Stimulated activated CD4-positive, alpha-beta T cell treated with anti-CD3 and anti-CD28 coated beads, Interleukin-1b, Interleukin-23, amount 100 ng/mL, for 48 hours (primary cell): ENCODE results near the gene FOXO1.

Experiments
- DNase-seq: peaks from one replicate; pipeline ENCODE4 v3.0.0-alpha.2; 2020

The FOXO1 gene

GRCh38 chr13:40604135-40604534 is 62.3 kb downstream of the FOXO1 start:
- DNase-seq, result no peak

- peak; percentile 41 for DNase-seq
Observed at GRCh38 chr13:40600149-40600751, 66.2 kb downstream of the FOXO1 start.

- DNase-seq, result no peak
Observed at GRCh38 chr13:40599747-40600146, 66.7 kb downstream of the FOXO1 start.

- DNase-seq, result no peak
Observed at GRCh38 chr13:40599124-40599523, 67.3 kb downstream of the FOXO1 start.

GRCh38 chr13:40598569-40598968 is 67.9 kb downstream of the FOXO1 start:
- DNase-seq, result no peak

- DNase-seq, result no peak
Observed at GRCh38 chr13:40597735-40598365, 68.6 kb downstream of the FOXO1 start.

- no peak for DNase-seq
Observed at GRCh38 chr13:40596484-40596883, 70.0 kb downstream of the FOXO1 start.

GRCh38 chr13:40595693-40596092 is 70.7 kb downstream of the FOXO1 start:
- DNase-seq, result no peak

- no peak for DNase-seq
Observed at GRCh38 chr13:40592035-40592434, 74.4 kb downstream of the FOXO1 start.

GRCh38 chr13:40591091-40591490 is 75.3 kb downstream of the FOXO1 start:
- no peak for DNase-seq

- DNase-seq, result no peak
Observed at GRCh38 chr13:40590112-40590862, 76.2 kb downstream of the FOXO1 start.

- no peak for DNase-seq
Observed at GRCh38 chr13:40589285-40590109, 76.9 kb downstream of the FOXO1 start.

GRCh38 chr13:40588101-40588500 is 78.3 kb downstream of the FOXO1 start:
- no peak for DNase-seq

- no peak for DNase-seq
Observed at GRCh38 chr13:40586886-40587565, 79.4 kb downstream of the FOXO1 start.

- no peak for DNase-seq
Observed at GRCh38 chr13:40585911-40586471, 80.5 kb downstream of the FOXO1 start.

- DNase-seq, result no peak
Observed at GRCh38 chr13:40583738-40584137, 82.7 kb downstream of the FOXO1 start.

- DNase-seq, result no peak
Observed at GRCh38 chr13:40582531-40582930, 83.9 kb downstream of the FOXO1 start.

- no peak for DNase-seq
Observed at GRCh38 chr13:40581277-40581579, 85.2 kb downstream of the FOXO1 start.

GRCh38 chr13:40580566-40581276 is 85.7 kb downstream of the FOXO1 start:
- DNase-seq, result no peak

GRCh38 chr13:40579535-40579934 is 86.9 kb downstream of the FOXO1 start:
- no peak for DNase-seq

- DNase-seq, result no peak
Observed at GRCh38 chr13:40578055-40578454, 88.4 kb downstream of the FOXO1 start.

- DNase-seq, result no peak
Observed at GRCh38 chr13:40576369-40576768, 90.1 kb downstream of the FOXO1 start.
